T-helper 1 cell treated with Interleukin-12 subunit alpha and Interleukin-12 subunit beta and Interleukin-4 antibody, amounts not matched to agents 30 ng/mL and 1 ng/mL, for 36 hours (primary cell): ENCODE data around the gene TTLL5. TPM values are rescaled to one million over a fixed set of nuclear protein-coding genes. Genes with fewer than 3 reads are reported as not detected.

Experiments
- intact Hi-C: fragments of 100-400 bp; cut with micrococcal nuclease; formaldehyde crosslinking; loops from one replicate; pipeline ENCODE4 v1.15.1; 2024
- total RNA-seq: library from RNA; stranded (reverse); gene quantifications from 2 replicates; pipeline ENCODE4 v1.2.3, GENCODE V29; 2022

The TTLL5 gene
- 31.7 and 32.2 TPM in 2 replicates for total RNA-seq

GRCh38 chr14:75660630-75661498 lies at the start of gene TTLL5, which contains the start of gene ERG28:
Gene TTLL5, plus strand, starts transcription at chr14:75661246. Its CDS starts 1,904 bp downstream, at chr14:75663150.
Gene ERG28, minus strand, starts transcription at chr14:75660876. Its CDS starts 3,374 bp downstream, at chr14:75657502.
- intact Hi-C loops, result loop anchor here (1.0 to 10.0 kb wide), 21 partner anchors 48 to 1796 kb away; partner anchors contain the start of genes AHSA1, ALDH6A1, AREL1 and BATF

- intact Hi-C loops, result no loop called here
Observed at GRCh38 chr14:75612157-75612556, 48.9 kb upstream of the TTLL5 start.

- intact Hi-C loops, result no loop called here
Observed at GRCh38 chr14:75614179-75614578, 46.9 kb upstream of the TTLL5 start.

GRCh38 chr14:75615200-75615599 lies 45.8 kb upstream of the TTLL5 start:
- intact Hi-C loops, result no loop called here

- intact Hi-C loops, result no loop called here
Observed at GRCh38 chr14:75619548-75619947, 41.5 kb upstream of the TTLL5 start.

- intact Hi-C loops, result no loop called here
Observed at GRCh38 chr14:75625034-75625433, 36.0 kb upstream of the TTLL5 start.

GRCh38 chr14:75626396-75626795 lies 34.6 kb upstream of the TTLL5 start:
- intact Hi-C loops, result no loop called here

- intact Hi-C loops, result no loop called here
Observed at GRCh38 chr14:75626863-75627262, 34.2 kb upstream of the TTLL5 start.

- intact Hi-C loops, result no loop called here
Observed at GRCh38 chr14:75627406-75627805, 33.6 kb upstream of the TTLL5 start.

- intact Hi-C loops, result no loop called here
Observed at GRCh38 chr14:75628816-75629215, 32.2 kb upstream of the TTLL5 start.

GRCh38 chr14:75630695-75631452 lies 30.2 kb upstream of the TTLL5 start:
- intact Hi-C loops, result no loop called here

- intact Hi-C loops, result no loop called here
Observed at GRCh38 chr14:75631453-75631831, 29.6 kb upstream of the TTLL5 start.

- intact Hi-C loops, result no loop called here
Observed at GRCh38 chr14:75634848-75635247, 26.2 kb upstream of the TTLL5 start.

GRCh38 chr14:75636100-75636692 lies 24.9 kb upstream of the TTLL5 start:
- intact Hi-C loops, result no loop called here

- intact Hi-C loops, result no loop called here
Observed at GRCh38 chr14:75640876-75641275, 20.2 kb upstream of the TTLL5 start.

GRCh38 chr14:75643985-75644384 lies 17.1 kb upstream of the TTLL5 start:
- intact Hi-C loops, result no loop called here

GRCh38 chr14:75645056-75645455 lies 16.0 kb upstream of the TTLL5 start:
- intact Hi-C loops, result no loop called here

- intact Hi-C loops, result no loop called here
Observed at GRCh38 chr14:75646762-75647161, 14.3 kb upstream of the TTLL5 start.

- intact Hi-C loops, result no loop called here
Observed at GRCh38 chr14:75647640-75648039, 13.4 kb upstream of the TTLL5 start.

GRCh38 chr14:75648066-75648838 lies 12.8 kb upstream of the TTLL5 start:
- intact Hi-C loops, result no loop called here

GRCh38 chr14:75649337-75649736 lies 11.7 kb upstream of the TTLL5 start:
- intact Hi-C loops, result no loop called here
